ENCODE measurements around the gene MCTP1. TPM values are rescaled to one million over a fixed set of nuclear protein-coding genes. Genes with fewer than 3 reads are reported as not detected.
A peak's percentile ranks its signal among the peaks of the same experiment; 100 is the strongest.

Gene MCTP1
- total RNA-seq, 1 experiment from 2014 or later = 5.6 TPM

GRCh38 chr5:95114305-95114704 lies 170.6 kb downstream of the MCTP1 start (continued):
- TF ChIP-seq PRDM15 (CRISPR knock-in tag; IDR thresholded peaks at IDR 0.05) (no peak), ATF3 (CRISPR knock-in tag; conservative IDR thresholded peaks at IDR 0.05) (no peak), ZNF396 (CRISPR knock-in tag; IDR thresholded peaks at IDR 0.05; ENCODE audit: borderline replicate concordance) (no peak), RORB (CRISPR knock-in tag; IDR thresholded peaks at IDR 0.05) (no peak), GABPB1 (CRISPR knock-in tag; IDR thresholded peaks at IDR 0.05) (no peak), TCF7 (CRISPR knock-in tag; IDR thresholded peaks at IDR 0.05; ENCODE audit: low read depth) (no peak)

- H3K4me3 Mint-ChIP-seq = no peak overlapping the region
- DNase-seq (ENCODE audit: low spot score) = peak; percentile 13
- H3K27me3 Mint-ChIP-seq (ENCODE audit: low read depth) = no peaks in the 10 kb centered on the region
- ChIA-PET POLR2A (no interaction called here), CTCF (no interaction called here)
- peaks cover 11% of the 10 kb centered on the region for H3K9me3 Mint-ChIP-seq
- TF ChIP-seq E2F1 (CRISPR knock-in tag; IDR thresholded peaks at IDR 0.05) (no peak), ESRRA (CRISPR knock-in tag; IDR thresholded peaks at IDR 0.05; ENCODE audit: borderline replicate concordance) (no peak), JUN (CRISPR knock-in tag; IDR thresholded peaks at IDR 0.05) (no peak), TCF7 (CRISPR knock-in tag; IDR thresholded peaks at IDR 0.05; ENCODE audit: low read depth) (no peak), SMAD3 (CRISPR knock-in tag; IDR thresholded peaks at IDR 0.05; ENCODE audit: borderline replicate concordance) (no peak), CREB1 (CRISPR knock-in tag; IDR thresholded peaks at IDR 0.05) (no peak), ZNF219 (CRISPR knock-in tag; IDR thresholded peaks at IDR 0.05; ENCODE audit: borderline replicate concordance) (no peak), PRDM15 (CRISPR knock-in tag; IDR thresholded peaks at IDR 0.05) (no peak), NR3C1 (CRISPR knock-in tag; conservative IDR thresholded peaks at IDR 0.05; ENCODE audit: low read depth) (no peak), ZNF423 (CRISPR knock-in tag; IDR thresholded peaks at IDR 0.05) (no peak), USF2 (CRISPR knock-in tag; IDR thresholded peaks at IDR 0.05) (no peak), ZNF232 (CRISPR knock-in tag; IDR thresholded peaks at IDR 0.05) (no peak), HMGXB4 (CRISPR knock-in tag; IDR thresholded peaks at IDR 0.05) (no peak), TEAD1 (CRISPR knock-in tag; IDR thresholded peaks at IDR 0.05) (no peak), MYBL2 (CRISPR knock-in tag; IDR thresholded peaks at IDR 0.05) (no peak), ZNF671 (CRISPR knock-in tag; IDR thresholded peaks at IDR 0.05) (no peak)
- no peak overlapping the region for H3K27ac Mint-ChIP-seq
- H3K36me3 Mint-ChIP-seq = no peaks in the 10 kb centered on the region
- ATAC-seq = peak; percentile 97
- H3K4me1 Mint-ChIP-seq = peaks cover 9% of the 10 kb centered on the region
These were observed 171.4 kb downstream of the MCTP1 start for GRCh38 chr5:95113489-95113888.

Data from WTC11 (cell line).